Panc1 (cell line): ENCODE results near the gene CHRM1. TPM values are rescaled to one million over a fixed set of nuclear protein-coding genes. Genes with fewer than 3 reads are reported as not detected.

Experiments
- ATAC-seq: fragments of 200-7000 bp; cut with Tn5 transposase; 2 replicates; pipeline ENCODE4 v1.9.1; 2020; ENCODE audit warnings: mild to moderate bottlenecking, moderate library complexity
- BruUV-seq: library from RNA; stranded (reverse); fragments of 400-500 nt; replicated peaks from 2 replicates; lab custom pipeline; 2021; lab: Mats Ljungman, UMichigan
- CTCF ChIA-PET: fragments of 300-600 bp; sonication (Branson Sonifier 250); formaldehyde crosslinking; loops from one replicate; lab custom pipeline; 2022; ENCODE audit warnings: antibody characterized with exemption; lab: Charles Lee
- POLR2A ChIA-PET: fragments of 300-600 bp; sonication (Branson Sonifier 250); formaldehyde crosslinking; loops from one replicate; lab custom pipeline; 2022; ENCODE audit warnings: antibody characterized with exemption; lab: Charles Lee
- DNase-seq: peaks from one replicate; pipeline ENCODE4 v3.0.0-alpha.2; 2010; ENCODE audit warnings: low read depth, low spot score
- H3K27ac ChIP-seq: 2 replicates; pipeline ENCODE4 v1.5.1; 2011; ENCODE audit warnings: mild to moderate bottlenecking, low read length, inconsistent platforms
- H3K27me3 ChIP-seq: fragments of 200-500 bp; sonication (Bioruptor generic); 2 replicates; pipeline ENCODE4 v1.6.0; 2014; ENCODE audit warnings: low read length, inconsistent platforms; ENCODE audit not compliant: control insufficient read depth, insufficient read depth
- H3K36me3 ChIP-seq: fragments of 200-500 bp; sonication (Bioruptor generic); 2 replicates; pipeline ENCODE4 v1.5.1; 2014; ENCODE audit warnings: inconsistent platforms, mild to moderate bottlenecking, low read length, moderate library complexity; ENCODE audit not compliant: control insufficient read depth, insufficient read depth
- H3K4me1 ChIP-seq: 2 replicates; pipeline ENCODE4 v1.5.1; 2011; ENCODE audit warnings: inconsistent platforms, mild to moderate bottlenecking, low read length, moderate library complexity; ENCODE audit not compliant: control insufficient read depth, insufficient read depth
- H3K4me3 ChIP-seq, 2 experiments: 2 replicates each; pipeline ENCODE4 v1.5.1; 2011 to 2012; ENCODE audit warnings: low read depth in 2 of 2, low read length in 2 of 2, mild to moderate bottlenecking in 2 of 2, inconsistent platforms in 1 of 2, moderate library complexity in 1 of 2
- H3K9me3 ChIP-seq: fragments of 200-500 bp; sonication (Bioruptor generic); 2 replicates; pipeline ENCODE4 v1.5.1; 2014; ENCODE audit warnings: low read depth, mild to moderate bottlenecking, inconsistent platforms, low read length, moderate library complexity; ENCODE audit not compliant: control insufficient read depth, insufficient read depth
- POLR2AphosphoS5 ChIP-seq: IDR thresholded peaks from 2 replicates; pipeline ENCODE4 v1.6.1; 2012; ENCODE audit warnings: mild to moderate bottlenecking, low read depth, low read length, moderate library complexity
- REST ChIP-seq, 2 experiments: IDR thresholded peaks; 2 replicates each; pipeline ENCODE4 v1.6.1; 2011 to 2012; ENCODE audit warnings: low read depth in 2 of 2, control low read depth in 1 of 2, low read length in 1 of 2, mild to moderate bottlenecking in 1 of 2, moderate library complexity in 1 of 2; ENCODE audit not compliant: insufficient read depth in 1 of 2
- SIN3A ChIP-seq: IDR thresholded peaks from 2 replicates; pipeline ENCODE4 v1.6.1; 2012; ENCODE audit warnings: low read depth, mild to moderate bottlenecking, low read length, moderate library complexity, borderline replicate concordance; ENCODE audit not compliant: insufficient read depth
- TCF7L2 ChIP-seq: IDR thresholded peaks from 2 replicates; pipeline ENCODE4 v1.6.1; 2011; ENCODE audit warnings: mild to moderate bottlenecking, low read depth, low read length, inconsistent platforms
- in situ Hi-C: cut with HindIII; loops from 2 replicates; pipeline ENCODE4 v1.10.0; 2016; ENCODE audit warnings: low sequenced_read_pairs, low pct_unique_long_range_greater_than_20kb
- intact Hi-C: fragments of 100-400 bp; cut with micrococcal nuclease; formaldehyde crosslinking; loops from one replicate; pipeline ENCODE4 v1.10.0; 2022; ENCODE audit not compliant: unreplicated experiment
- total RNA-seq: library from RNA; stranded (reverse); gene quantifications from one replicate; pipeline ENCODE4 v1.2.1, GENCODE V29; 2021; ENCODE audit not compliant: unreplicated experiment
- TF ChIP-seq, protein P1 (sequence below): fragments of 450-650 bp; IDR thresholded peaks from 2 replicates; pipeline ENCODE4 v1.5.1; 2017; ENCODE audit warnings: mild to moderate bottlenecking

CHRM1 gene
- total RNA-seq, 1 experiment from 2014 or later, result not detected

- Histone ChIP-seq H3K27me3 (no peaks in the 10 kb centered on the region), H3K27ac (peak overlapping the region; percentile 99), H3K4me3 (no peak overlapping the region; a peak in 1 of 4 replicates), H3K9me3 (no peaks in the 10 kb centered on the region), H3K36me3 (peaks cover 26% of the 10 kb centered on the region), H3K4me1 (peaks cover 32% of the 10 kb centered on the region)
- ChIA-PET POLR2A (interaction anchor here (0.6 to 1.1 kb wide), 2 partner anchors 10 to 38 kb away, joined by 3 to 8 read pairs; no protein-coding TSS in a partner anchor), CTCF (interaction anchor here (0.5 to 0.6 kb wide), 2 partner anchors 22 to 25 kb away, joined by 4 to 7 read pairs; no protein-coding TSS in a partner anchor)
- TF ChIP-seq POLR2AphosphoS5, result no peak
- TF ChIP-seq TCF7L2, result no peak
- TF ChIP-seq, protein P1, sequence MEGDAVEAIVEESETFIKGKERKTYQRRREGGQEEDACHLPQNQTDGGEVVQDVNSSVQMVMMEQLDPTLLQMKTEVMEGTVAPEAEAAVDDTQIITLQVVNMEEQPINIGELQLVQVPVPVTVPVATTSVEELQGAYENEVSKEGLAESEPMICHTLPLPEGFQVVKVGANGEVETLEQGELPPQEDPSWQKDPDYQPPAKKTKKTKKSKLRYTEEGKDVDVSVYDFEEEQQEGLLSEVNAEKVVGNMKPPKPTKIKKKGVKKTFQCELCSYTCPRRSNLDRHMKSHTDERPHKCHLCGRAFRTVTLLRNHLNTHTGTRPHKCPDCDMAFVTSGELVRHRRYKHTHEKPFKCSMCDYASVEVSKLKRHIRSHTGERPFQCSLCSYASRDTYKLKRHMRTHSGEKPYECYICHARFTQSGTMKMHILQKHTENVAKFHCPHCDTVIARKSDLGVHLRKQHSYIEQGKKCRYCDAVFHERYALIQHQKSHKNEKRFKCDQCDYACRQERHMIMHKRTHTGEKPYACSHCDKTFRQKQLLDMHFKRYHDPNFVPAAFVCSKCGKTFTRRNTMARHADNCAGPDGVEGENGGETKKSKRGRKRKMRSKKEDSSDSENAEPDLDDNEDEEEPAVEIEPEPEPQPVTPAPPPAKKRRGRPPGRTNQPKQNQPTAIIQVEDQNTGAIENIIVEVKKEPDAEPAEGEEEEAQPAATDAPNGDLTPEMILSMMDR, result no peak
- TF ChIP-seq REST (IDR thresholded peaks at IDR 0.05; ENCODE audit: insufficient read depth in 1 of 2, low read depth in 2 of 2, low read length in 1 of 2), result no peak
- TF ChIP-seq SIN3A, result no peak
- BruUV-seq, result no TSS peak
- ATAC-seq (peak; percentile 0; the same call in 1 of the 2 replicates), DNase-seq (no peak)
- in situ Hi-C loops (no loop called here), intact Hi-C loops (no loop called here)
Measured at GRCh38 chr11:62879235-62879978, 41.8 kb downstream of the CHRM1 start.

GRCh38 chr11:62876712-62877111, 44.5 kb downstream of the CHRM1 start:
- Histone ChIP-seq H3K9me3 (no peaks in the 10 kb centered on the region), H3K27ac (no peak overlapping the region), H3K4me1 (peaks cover 13% of the 10 kb centered on the region), H3K4me3 (no peak overlapping the region), H3K27me3 (no peaks in the 10 kb centered on the region), H3K36me3 (peaks cover 2% of the 10 kb centered on the region)
- BruUV-seq, result no TSS peak
- ATAC-seq, result no peak
- CTCF ChIA-PET, result no interaction called here
- intact Hi-C loops (no loop called here), in situ Hi-C loops (no loop called here)
- DNase-seq, result no peak
- TF ChIP-seq, protein P1, result no peak
- no peak for TF ChIP-seq POLR2AphosphoS5
- TF ChIP-seq SIN3A, result no peak
- TF ChIP-seq REST (IDR thresholded peaks at IDR 0.05; ENCODE audit: insufficient read depth in 1 of 2, low read depth in 2 of 2, low read length in 1 of 2), result no peak
- no peak for TF ChIP-seq TCF7L2
- POLR2A ChIA-PET, result no interaction called here
